SK-N-SH (cell line): ENCODE data around the gene KEAP1.

Experiments
- CHD2 ChIP-seq: fragments of 150-350 bp; IDR thresholded peaks from 2 replicates; pipeline ENCODE4 v1.6.1; 2018; ENCODE audit warnings: low read length; ENCODE audit not compliant: partially characterized antibody
- MEF2A ChIP-seq: IDR thresholded peaks from 2 replicates; pipeline ENCODE4 v1.4.0; 2012; ENCODE audit warnings: low read depth, borderline replicate concordance
- POLR2AphosphoS5 ChIP-seq: IDR thresholded peaks from 2 replicates; pipeline ENCODE4 v1.6.1; 2012; ENCODE audit warnings: low read depth, low read length
- SIN3A ChIP-seq: IDR thresholded peaks from 2 replicates; pipeline ENCODE4 v1.6.1; 2012; ENCODE audit warnings: low read depth, mild to moderate bottlenecking, low read length, moderate library complexity, borderline replicate concordance
- TAF1 ChIP-seq: IDR thresholded peaks from 2 replicates; pipeline ENCODE4 v1.6.1; 2012; ENCODE audit warnings: low read depth, mild to moderate bottlenecking, low read length, moderate library complexity, borderline replicate concordance
- TCF12 ChIP-seq: IDR thresholded peaks from 2 replicates; pipeline ENCODE4 v1.4.0; 2012
- TEAD4 ChIP-seq: IDR thresholded peaks from 2 replicates; pipeline ENCODE4 v1.4.0; 2012; ENCODE audit warnings: mild to moderate bottlenecking, borderline replicate concordance; ENCODE audit not compliant: insufficient read depth
- USF2 ChIP-seq: fragments of 150-350 bp; IDR thresholded peaks from 2 replicates; pipeline ENCODE4 v1.6.1; 2017; ENCODE audit warnings: antibody characterized with exemption, low read length, low read depth, borderline replicate concordance
- TF ChIP-seq, protein P1 (sequence below): IDR thresholded peaks from 2 replicates; pipeline ENCODE4 v1.4.0; 2012; ENCODE audit warnings: low read depth
- TF ChIP-seq, protein P2 (sequence below): fragments of 200-600 bp; sonication (generic); IDR thresholded peaks from 2 replicates; pipeline ENCODE4 v1.6.1; 2017; ENCODE audit warnings: antibody characterized with exemption, mild to moderate bottlenecking, moderate library complexity
- TF ChIP-seq, protein P3 (sequence below): IDR thresholded peaks from 2 replicates; pipeline ENCODE4 v1.6.1; 2012; ENCODE audit warnings: mild to moderate bottlenecking, low read depth, low read length, moderate library complexity

DNA sequence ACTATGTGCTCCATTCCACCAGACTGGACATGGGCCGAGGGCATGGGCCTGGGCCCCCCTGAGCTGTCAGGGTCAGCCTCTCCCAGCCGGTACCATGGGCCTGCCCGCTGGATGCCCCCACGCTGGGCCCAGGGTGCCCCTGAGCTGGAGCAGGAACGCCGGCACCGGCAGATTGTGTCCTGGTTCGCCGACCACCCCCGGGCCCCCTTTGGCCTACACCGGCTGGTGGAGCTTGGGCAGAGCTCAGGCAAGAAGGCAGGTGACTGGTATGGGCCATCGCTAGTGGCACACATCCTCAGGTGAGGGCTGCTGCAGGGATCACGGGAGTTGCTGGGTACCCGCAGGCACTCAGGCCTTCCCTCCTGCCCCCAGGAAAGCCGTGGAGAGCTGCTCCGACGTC, 43.7 kb upstream of the KEAP1 start:
- TF ChIP-seq USF2 (no peak), POLR2AphosphoS5 (no peak), CHD2 (no peak), SIN3A (no peak), MEF2A (no peak), TEAD4 (no peak), TCF12 (no peak), TAF1 (no peak)
- TF ChIP-seq, protein P1, sequence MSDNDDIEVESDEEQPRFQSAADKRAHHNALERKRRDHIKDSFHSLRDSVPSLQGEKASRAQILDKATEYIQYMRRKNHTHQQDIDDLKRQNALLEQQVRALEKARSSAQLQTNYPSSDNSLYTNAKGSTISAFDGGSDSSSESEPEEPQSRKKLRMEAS: no peak
- TF ChIP-seq, protein P2, sequence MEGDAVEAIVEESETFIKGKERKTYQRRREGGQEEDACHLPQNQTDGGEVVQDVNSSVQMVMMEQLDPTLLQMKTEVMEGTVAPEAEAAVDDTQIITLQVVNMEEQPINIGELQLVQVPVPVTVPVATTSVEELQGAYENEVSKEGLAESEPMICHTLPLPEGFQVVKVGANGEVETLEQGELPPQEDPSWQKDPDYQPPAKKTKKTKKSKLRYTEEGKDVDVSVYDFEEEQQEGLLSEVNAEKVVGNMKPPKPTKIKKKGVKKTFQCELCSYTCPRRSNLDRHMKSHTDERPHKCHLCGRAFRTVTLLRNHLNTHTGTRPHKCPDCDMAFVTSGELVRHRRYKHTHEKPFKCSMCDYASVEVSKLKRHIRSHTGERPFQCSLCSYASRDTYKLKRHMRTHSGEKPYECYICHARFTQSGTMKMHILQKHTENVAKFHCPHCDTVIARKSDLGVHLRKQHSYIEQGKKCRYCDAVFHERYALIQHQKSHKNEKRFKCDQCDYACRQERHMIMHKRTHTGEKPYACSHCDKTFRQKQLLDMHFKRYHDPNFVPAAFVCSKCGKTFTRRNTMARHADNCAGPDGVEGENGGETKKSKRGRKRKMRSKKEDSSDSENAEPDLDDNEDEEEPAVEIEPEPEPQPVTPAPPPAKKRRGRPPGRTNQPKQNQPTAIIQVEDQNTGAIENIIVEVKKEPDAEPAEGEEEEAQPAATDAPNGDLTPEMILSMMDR: no peak
- TF ChIP-seq, protein P3, sequence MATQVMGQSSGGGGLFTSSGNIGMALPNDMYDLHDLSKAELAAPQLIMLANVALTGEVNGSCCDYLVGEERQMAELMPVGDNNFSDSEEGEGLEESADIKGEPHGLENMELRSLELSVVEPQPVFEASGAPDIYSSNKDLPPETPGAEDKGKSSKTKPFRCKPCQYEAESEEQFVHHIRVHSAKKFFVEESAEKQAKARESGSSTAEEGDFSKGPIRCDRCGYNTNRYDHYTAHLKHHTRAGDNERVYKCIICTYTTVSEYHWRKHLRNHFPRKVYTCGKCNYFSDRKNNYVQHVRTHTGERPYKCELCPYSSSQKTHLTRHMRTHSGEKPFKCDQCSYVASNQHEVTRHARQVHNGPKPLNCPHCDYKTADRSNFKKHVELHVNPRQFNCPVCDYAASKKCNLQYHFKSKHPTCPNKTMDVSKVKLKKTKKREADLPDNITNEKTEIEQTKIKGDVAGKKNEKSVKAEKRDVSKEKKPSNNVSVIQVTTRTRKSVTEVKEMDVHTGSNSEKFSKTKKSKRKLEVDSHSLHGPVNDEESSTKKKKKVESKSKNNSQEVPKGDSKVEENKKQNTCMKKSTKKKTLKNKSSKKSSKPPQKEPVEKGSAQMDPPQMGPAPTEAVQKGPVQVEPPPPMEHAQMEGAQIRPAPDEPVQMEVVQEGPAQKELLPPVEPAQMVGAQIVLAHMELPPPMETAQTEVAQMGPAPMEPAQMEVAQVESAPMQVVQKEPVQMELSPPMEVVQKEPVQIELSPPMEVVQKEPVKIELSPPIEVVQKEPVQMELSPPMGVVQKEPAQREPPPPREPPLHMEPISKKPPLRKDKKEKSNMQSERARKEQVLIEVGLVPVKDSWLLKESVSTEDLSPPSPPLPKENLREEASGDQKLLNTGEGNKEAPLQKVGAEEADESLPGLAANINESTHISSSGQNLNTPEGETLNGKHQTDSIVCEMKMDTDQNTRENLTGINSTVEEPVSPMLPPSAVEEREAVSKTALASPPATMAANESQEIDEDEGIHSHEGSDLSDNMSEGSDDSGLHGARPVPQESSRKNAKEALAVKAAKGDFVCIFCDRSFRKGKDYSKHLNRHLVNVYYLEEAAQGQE: no peak
